Measurements from ENCODE around the gene UBE4A.

Gene UBE4A

GRCh38 chr11:118438314-118438931 is 79.0 kb downstream of the UBE4A start:
- DNase-seq: peak; percentile 37

GRCh38 chr11:118439646-118440045 is 80.2 kb downstream of the UBE4A start:
- DNase-seq: no peak

- no peak for DNase-seq
Observed at GRCh38 chr11:118441770-118442275, 82.4 kb downstream of the UBE4A start.

GRCh38 chr11:118442301-118442700 is 82.9 kb downstream of the UBE4A start:
- no peak for DNase-seq

GRCh38 chr11:118442908-118443589 is 83.6 kb downstream of the UBE4A start:
- DNase-seq: no peak

- no peak for DNase-seq
Observed at GRCh38 chr11:118443590-118444218, 84.3 kb downstream of the UBE4A start.

- DNase-seq: no peak
Observed at GRCh38 chr11:118447423-118447822, 88.0 kb downstream of the UBE4A start.

- no peak for DNase-seq
Observed at GRCh38 chr11:118448294-118448693, 88.9 kb downstream of the UBE4A start.

Measured in T-helper 9 cell (primary cell).